NCI-H2107 (cell line): Measurements from ENCODE around the gene RPP30.
"Not testable (repeated sequence)": the region's sequence is repeated elsewhere in the genome, so short reads cannot be mapped to it uniquely, and the experiment has no call there.

Source experiments
- DNase-seq: peaks from one replicate; lab custom pipeline; 2025; lab: John Stamatoyannopoulos, UW

Gene RPP30

DNA sequence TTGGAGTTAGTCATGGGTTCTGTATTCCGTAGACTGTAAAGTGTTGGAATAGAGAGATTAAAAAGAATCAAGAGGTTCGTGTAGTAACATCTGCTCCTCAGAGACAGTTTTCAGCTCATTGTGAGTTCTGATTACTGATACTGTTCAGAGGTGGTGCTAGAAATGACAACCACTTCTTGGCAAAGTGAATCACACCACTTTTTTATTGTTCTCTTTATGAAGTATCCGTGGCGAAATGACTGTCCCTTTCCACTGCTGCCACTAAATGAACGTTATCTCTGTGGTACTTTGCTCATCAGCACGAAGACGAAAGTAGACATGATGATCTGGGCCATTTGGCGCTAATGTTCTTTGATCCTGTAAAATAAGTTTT, 860 bp downstream of the RPP30 start:
- DNase-seq = no peak

DNA sequence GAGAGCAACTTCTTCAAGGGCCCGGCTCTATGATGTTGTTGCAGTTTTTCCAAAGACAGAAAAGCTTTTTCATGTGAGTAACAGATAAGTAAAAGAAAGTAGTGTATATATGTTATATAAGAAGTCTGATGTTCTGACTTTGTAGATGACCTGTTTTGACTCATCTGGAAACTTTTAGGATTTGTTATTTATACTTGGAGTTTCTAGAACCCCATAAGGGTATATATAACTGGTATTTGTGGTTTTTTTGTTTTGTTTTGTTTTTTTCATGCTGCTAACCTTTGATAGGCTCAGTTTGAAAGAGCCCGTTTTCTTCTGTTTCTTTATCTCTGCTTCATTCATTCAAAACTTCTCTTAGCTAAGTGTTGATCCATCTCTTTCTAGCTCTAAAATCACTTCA, 7.3 kb downstream of the RPP30 start:
- no peak for DNase-seq

DNA sequence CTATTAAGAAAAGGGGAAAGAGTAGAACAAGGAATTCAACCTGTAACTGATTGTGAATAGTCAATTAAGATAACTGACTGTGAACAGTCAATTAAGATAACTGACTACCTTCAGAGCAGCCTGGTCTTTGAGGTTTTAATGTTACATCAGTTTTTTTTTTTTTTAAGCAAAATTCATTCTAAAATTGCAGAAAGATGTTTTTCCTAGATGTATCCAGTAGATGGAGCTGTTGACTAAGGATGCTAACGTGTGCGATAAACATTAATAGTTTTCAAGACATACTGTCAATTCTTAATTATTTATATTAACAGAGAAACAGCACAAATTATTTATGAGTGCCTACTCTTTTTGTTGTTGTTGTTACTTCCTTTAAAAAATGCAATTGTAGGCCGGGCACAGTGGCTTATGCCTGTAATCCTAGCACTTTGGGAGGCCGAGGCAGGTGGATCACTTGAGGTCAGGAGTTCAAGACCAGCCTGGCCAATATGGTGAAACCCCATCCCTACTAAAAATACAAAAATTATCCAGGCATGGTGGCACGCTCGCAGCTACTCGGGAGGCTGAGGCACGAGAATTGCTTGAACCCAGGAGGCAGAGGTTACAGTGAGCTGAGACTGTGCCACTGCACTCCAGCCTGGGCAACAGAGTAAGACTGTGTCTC, 8.4 kb downstream of the RPP30 start:
- DNase-seq = not testable (repeated sequence)

DNA sequence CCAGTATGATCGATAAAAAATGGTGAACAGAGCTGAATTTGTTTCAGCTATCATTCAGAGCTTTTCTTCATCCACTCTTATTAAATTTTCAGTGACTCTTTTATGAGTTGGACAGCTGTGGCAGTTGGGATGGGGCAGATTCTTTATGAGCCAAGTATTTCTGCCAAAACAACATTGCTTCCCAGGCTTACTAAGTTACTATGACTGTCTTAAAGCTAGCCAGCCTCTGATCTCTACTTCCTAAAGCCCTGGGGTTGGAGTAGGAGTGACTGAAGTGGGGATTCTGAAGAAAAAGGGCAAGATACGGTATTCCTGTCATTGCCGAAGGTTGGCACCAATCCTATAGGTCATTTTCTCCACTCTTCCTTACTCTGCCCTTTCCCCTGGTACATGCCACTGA, 12.7 kb downstream of the RPP30 start:
- DNase-seq = no peak

DNA sequence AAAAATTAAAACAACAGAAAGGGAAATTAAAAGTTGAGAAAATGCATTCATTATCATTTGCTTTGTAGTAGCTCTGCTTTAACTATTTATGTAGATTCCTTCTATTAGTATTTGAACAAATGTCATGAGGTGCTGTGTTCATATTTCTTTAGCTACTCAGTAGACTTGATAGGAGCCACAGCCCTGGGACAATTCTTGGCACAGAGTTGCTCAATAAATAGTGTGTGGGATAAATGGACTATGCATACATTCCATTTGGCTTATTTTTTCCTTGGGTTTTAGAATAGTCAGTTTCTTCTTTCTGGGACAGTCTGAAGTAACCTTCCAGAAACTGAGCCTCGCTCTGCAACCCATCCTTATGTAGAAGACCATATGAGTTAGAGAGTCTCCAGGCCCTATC, 13.4 kb downstream of the RPP30 start:
- no peak for DNase-seq

DNA sequence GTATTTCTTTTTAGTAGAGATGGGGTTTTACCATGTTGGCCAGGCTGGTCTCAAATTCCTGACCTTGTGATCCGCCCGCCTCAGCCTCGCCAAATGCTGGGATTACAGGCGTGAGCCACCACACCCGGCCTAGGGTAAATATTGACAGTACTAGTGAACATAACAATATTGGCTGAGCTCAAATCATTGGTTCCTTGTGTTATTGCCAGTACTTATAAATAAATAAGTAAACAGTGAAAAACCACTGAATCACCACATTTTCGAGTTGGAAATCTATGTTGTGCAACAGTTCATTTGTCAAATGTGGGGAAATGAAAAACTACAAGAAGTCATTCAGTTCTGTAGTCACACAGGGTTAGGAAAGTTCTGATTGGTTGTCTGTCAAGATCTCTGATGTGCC, 15.8 kb downstream of the RPP30 start:
- DNase-seq = no peak

DNA sequence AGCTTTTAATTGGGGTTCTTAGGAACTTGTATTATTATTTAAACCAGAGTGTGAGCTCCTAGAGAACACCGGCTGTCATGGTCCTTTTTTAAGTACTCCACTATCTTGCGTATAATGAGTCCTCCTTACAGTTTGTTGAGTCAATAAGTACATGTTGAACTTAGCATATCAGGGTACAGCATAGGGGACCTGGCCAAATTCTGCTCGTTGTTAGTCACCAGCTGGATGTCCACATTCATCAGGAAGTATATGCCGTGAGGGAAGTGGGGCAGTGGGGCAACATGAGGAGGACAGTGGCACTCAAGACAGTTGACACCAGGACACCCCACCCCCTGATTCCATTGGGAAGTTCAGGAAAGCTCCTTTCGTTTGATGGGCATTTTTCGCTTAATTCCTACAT, 16.6 kb downstream of the RPP30 start:
- DNase-seq = no peak

DNA sequence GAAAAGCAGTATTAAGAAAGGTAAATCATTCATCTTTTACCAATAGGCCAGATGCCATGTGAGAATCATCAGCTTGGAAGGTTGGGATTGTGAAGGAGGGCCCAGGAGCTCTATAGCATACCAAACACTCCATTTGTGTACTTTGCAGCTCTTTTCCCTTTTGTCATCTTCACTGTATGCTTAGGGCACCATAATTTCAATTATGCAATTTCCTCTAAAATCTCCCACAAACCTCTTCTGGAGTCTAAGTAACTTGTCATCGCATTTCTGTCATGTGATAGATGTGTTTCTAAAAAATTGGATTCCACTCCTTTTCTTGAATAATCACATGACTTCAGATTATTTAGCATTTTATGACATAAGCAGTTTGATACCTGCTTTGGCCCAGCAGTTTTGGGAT, 17.9 kb downstream of the RPP30 start:
- DNase-seq = no peak

DNA sequence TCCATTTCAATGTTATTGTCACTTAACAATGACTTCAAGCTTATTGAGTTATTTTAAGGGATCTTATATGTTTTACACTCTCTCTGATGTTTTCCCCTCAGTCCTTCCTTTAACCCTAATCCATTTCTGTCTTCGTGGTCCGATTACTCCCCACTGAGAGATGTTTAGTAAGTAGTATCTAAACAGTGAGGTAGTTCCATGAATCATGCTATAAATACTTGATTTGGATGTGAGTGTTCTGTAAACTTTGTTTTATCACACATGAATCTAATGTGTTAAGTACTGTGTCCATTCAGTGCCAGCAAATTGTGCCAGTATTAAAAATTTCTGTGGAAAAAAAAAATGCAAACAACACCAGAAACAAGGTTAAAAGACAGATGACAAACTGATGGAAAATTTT, 18.6 kb downstream of the RPP30 start:
- no peak for DNase-seq

DNA sequence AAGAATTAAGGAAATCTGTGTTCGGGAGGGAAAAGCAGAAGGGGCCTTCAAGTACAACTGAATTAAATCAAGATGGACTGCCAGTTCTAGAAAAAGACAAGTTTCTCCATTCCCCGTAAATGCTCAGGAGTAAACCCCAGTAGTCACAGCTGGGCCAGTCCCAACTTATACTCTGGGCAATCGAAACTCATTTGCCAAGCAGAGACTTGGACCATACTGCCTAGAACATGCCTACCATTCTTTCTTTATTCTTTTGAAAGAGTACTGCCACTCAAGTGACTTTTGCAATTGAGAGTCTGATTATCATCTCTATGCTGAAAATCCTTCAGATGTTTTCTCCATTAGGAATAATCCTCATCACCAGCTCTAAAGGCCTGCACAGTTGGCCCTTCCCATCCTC, 21.4 kb downstream of the RPP30 start:
- DNase-seq = no peak

DNA sequence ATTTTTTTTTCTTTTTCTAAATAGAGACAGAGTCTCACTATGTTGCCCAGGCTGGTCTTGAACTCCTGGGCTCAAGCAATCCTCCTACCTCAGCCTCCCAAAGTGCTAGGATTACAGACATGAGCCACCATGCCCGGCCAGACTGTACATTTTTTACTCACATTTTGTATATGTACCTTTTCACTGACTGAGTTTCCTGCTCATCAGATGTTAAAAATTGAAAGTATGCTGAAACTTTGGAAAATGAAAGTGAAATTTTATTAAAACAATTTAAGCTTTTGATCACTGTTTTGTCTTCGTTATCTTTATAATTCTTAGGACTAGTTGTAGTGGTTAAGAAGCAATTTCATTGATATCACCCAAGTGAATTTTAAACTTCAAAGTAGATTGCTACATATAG, 25.1 kb downstream of the RPP30 start:
- DNase-seq = not testable (repeated sequence)

DNA sequence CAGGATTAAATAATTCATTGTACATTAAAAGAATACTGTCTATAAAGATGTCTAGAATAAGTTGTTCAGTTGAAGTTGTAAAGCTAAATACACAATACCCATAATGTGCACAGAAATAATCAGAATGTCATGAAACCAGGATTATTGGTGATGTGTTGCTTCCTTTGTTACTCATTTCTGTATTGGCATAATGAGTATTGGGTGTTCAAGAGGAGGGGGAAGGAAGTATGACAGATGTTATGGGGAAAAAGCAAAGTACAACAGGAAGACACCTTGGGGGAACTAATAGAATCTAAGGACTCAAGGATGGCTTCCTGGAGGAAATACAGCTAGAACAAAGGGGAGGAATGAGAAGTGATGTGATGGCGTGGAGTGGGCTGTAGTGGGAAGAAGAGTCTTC, 34.2 kb downstream of the RPP30 start:
- DNase-seq = no peak

DNA sequence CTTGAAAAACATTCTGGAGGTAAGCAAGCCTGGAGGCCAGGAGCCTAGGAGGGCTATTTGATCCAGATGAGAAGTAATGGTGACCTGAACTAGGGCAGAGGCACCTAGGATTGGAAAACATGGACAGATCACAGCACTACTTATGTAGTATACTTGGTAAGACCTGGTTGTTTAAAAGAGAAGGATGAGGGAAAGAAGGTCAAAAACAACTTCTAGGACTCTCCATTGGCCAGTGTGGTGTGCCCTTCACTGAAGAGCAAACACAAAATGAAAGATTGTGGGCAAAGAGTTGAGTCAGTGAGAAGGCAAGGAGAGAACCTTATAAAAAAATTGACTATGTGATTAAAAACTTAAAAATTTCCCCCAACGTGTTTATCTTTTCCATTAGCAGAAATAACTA, 34.8 kb downstream of the RPP30 start:
- DNase-seq = no peak

DNA sequence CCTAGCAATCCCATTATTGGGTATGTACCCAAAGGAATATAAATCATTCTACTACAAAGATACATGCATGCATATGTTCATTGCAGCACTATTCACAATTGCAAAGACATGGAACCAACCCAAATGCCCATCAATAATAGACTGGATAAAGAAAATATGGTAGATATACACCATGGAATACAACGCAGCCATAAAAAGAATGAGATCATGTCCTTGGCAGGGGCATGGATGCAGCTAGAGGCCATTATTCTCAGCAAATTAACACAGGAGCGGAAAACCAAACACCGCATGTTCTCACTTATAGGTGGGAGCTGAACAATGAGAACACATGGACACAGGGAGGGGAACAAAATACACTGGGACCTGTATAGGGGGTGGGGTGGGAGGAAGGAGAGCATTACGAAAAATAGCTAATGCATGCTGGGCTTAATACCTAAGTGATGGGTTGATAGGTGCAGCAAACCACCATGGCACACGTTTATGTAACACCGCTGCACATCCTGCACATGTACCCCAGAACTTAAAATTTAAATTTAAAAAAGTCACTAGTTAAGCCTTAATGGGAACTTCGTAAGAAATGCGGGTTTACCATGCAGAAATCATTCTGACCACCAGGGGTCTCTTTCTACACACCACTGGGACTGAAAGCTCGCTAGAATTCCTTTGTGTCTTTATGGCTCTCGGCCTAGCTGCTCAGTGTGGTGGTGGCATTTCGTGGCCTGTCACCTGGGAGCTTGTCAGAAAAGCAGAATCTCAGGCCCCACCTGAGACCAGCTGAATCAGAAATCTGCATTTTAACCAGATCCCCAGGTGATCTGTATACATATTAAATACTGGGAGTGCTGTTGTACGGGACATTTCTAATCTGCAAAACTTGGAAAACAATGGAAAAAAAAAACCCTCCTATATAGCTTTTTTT, 39.6 kb downstream of the RPP30 start:
- peak; percentile 13 for DNase-seq

DNA sequence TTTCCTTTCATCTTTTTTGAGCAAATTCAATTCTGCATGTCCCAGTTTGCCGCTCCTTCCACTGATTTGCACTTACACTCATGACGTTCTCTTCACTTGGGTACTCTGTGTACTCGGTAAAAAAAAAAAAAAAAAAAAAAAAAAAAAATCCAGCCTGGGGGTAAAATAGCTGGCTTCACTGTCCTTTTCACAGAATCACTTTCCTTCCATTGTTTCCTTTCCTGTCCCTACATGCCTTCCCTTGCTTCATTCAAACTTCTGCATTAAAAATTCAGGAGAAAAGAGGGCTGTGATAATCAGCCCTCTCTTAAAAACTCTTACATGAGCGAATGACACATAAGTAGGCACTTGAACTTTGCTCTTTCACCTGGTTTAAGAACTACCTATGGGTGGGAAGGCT, 40.4 kb downstream of the RPP30 start:
- no peak for DNase-seq

DNA sequence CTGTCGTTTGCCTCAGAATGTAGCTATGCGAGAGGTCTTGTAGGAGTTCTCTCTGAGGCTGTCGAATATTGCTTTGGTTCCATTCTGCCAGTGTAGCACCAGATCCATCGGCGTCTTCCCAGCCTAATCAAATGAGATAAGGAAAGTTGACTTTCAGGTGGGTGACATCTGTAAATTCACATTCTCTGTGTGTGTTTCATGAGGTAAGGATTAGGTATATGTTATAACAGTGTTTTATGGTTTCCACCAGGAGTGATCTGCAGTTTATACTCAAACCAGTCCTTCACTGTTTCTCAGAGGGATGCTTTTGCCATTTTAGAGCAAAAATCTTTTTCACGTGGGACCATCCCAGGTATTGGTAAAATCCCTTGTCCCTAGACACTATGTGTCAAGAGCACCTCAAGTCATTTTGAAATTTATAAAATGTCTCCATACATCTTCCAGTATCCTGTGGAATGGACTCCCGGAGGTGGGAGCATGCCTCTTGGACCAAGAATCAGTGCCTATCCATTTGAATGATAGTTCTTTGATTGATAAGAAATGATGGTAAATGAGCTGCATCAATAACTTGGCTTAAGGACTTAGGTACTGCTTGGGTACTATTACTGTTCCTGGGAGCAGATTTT, 41.2 kb downstream of the RPP30 start:
- no peak for DNase-seq

DNA sequence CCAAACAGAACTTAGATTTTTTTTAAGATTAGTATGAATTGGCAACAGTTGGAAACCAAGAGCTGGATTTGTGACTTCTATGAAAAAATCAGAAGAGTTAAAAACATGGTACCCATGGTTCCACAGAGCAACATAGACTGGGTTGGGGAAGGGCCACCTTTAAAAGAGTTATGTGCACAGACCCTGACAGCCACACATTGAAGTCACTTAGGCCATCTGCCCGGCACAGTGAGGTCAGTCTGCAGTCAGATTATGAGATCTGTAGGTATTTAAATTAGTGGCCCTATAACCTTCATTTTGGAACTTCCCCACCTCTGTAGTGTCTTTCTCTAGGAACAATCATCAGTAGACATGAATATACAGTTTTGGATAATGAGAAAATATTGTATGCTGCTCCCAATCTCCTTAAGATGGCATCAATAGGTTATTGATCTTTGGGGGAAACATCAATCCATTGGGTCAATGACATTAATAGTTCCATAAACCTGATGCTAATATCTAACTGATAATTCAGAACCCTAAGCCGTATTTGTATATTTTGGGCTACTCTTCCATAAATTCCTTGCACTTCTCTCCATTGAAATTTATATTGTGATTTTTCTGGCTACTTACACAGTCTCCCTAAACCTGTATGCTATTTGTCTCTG, 42.1 kb downstream of the RPP30 start:
- DNase-seq = no peak

DNA sequence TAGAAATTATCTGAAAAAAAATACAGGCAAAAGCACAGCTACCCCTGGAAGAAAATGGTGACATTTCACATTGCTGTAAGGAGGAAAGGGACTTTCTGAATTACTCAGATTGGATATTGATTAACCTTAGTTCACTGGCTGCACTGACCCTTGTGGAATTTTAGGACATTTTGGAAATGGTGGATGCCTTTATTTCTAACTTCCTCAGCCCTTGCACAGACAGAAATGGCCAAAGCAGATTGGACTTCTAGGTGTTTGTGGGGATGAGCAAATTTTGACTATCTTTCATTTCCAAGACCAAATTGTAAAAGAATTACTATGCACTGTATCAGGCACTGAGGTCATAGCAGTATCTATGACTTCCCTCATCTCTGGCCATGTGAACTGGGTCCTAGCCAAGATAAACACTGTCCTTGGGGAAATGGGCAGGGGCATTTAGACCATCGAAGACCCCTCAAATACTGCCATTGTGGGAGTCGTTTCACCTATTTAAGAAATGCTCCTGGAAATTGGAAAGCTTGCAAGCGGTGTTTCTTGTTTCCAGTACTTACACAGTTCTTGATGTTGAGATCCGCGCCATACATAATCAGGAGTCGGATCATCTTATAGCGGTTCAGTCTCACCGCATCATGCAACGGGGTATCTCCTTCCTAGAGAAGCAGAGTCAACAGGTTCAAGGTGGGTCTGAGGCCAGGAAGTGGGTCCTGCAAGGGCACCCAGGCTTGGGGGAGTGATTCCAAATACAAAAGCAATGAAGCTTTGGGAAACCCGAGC, 43.4 kb downstream of the RPP30 start:
- no peak for DNase-seq

DNA sequence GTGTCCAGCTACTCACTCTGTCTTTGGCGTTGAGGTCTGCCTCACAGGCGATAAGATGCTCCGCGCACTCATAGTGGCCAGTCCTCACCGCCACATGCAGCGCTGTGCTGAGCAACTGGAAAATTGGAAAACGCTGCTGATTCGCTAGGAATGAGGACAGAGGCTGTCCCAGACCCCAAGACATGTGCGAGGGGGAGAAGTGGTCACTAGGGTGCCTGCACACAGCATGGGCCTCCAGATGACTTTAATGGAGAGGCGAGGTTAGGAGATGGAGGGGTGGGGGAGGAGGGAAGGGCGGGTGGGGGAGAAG, 43.9 kb downstream of the RPP30 start:
- DNase-seq = no peak

DNA sequence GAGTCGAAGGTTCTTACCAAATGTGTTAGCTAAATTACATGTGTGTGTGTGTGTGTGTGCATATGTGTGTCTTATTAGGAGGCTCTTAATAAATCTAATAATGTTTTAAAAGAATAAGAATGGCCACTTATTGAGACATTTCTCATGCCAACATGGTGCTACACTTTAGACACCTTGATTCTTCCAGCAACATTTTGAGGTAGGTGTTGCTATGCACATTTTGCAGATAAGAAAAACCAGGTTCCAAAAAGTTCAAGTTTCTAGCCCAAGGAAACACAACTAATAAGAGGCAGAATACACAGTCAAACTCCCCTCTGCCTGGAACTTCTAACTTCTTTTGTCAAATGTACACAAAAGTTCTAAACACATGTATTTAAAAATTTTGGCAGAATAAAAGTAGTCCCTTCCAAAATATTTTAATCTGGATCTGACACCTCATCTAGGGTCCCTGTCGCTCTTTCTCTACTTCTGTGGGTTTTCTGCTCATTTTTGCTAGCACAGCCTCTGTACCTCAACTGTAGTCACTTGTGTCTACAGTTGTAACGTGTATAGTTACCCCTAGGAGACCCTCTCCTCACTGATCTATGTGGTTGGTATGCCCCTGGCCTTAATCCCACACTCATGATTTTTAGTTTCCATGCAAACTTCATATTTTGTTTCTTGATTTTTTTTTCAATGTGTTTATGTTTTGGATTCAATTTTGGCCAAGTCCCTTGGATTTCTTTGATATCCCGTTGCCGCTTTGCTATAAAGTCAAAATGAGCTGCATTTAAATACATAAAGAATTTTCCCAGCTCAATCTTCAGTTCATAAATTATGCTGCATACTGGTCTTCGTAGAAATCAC, 44.8 kb downstream of the RPP30 start:
- DNase-seq = no peak
